HepG2 (cell line): Measurements from ENCODE around the gene MYH16.

ENCODE experiments used
- BRD4 ChIP-seq: sonication (generic); formaldehyde crosslinking; IDR thresholded peaks from 2 replicates; pipeline ENCODE4 v1.4.0; 2020; ENCODE audit warnings: missing genetic modification reagents
- CBX5 ChIP-seq: sonication (generic); formaldehyde crosslinking; IDR thresholded peaks from 2 replicates; pipeline ENCODE4 v1.4.0; 2020; ENCODE audit warnings: missing genetic modification reagents, borderline replicate concordance
- CTCF ChIP-seq: sonication (generic); formaldehyde crosslinking; IDR thresholded peaks from 2 replicates; pipeline ENCODE4 v1.5.0; 2020; ENCODE audit warnings: mild to moderate bottlenecking, missing genetic modification reagents, moderate library complexity
- ESRRA ChIP-seq: sonication (generic); formaldehyde crosslinking; IDR thresholded peaks from 2 replicates; pipeline ENCODE4 v1.5.1; 2020; ENCODE audit warnings: mild to moderate bottlenecking, low read depth, missing genetic modification reagents
- IKZF1 ChIP-seq: fragments of 450-650 bp; IDR thresholded peaks from 2 replicates; pipeline ENCODE4 v1.7.1; 2016
- MEIS2 ChIP-seq: sonication (generic); formaldehyde crosslinking; IDR thresholded peaks from 2 replicates; pipeline ENCODE4 v1.9.0; 2021; ENCODE audit warnings: mild to moderate bottlenecking, missing genetic modification reagents
- POLR2A ChIP-seq, 2 experiments: IDR thresholded peaks; 2 replicates each; pipeline ENCODE4 v1.6.1; 2011; ENCODE audit warnings: low read depth in 2 of 2, low read length in 2 of 2, mild to moderate bottlenecking in 1 of 2, moderate library complexity in 1 of 2; ENCODE audit not compliant: insufficient read depth in 1 of 2
- SMARCC2 ChIP-seq: fragments of 450-650 bp; IDR thresholded peaks from 2 replicates; pipeline ENCODE4 v1.6.1; 2017; ENCODE audit warnings: antibody characterized with exemption, mild to moderate bottlenecking
- ZBTB33 ChIP-seq: sonication (generic); formaldehyde crosslinking; IDR thresholded peaks from 2 replicates; pipeline ENCODE4 v1.4.0; 2020; ENCODE audit warnings: missing genetic modification reagents
- ZKSCAN1 ChIP-seq: fragments of 150-350 bp; IDR thresholded peaks from 2 replicates; pipeline ENCODE4 v1.6.1; 2014; ENCODE audit warnings: low read length
- ZNF282 ChIP-seq: fragments of 450-650 bp; IDR thresholded peaks from 2 replicates; pipeline ENCODE4 v1.6.1; 2018; ENCODE audit not compliant: partially characterized antibody
- ZNF552 ChIP-seq: sonication (generic); formaldehyde crosslinking; IDR thresholded peaks from 2 replicates; pipeline ENCODE4 v1.9.0; 2022; ENCODE audit warnings: missing genetic modification reagents, mild to moderate bottlenecking, borderline replicate concordance
- ZNF570 ChIP-seq: sonication (generic); formaldehyde crosslinking; IDR thresholded peaks from 2 replicates; pipeline ENCODE4 v1.4.0; 2020; ENCODE audit warnings: mild to moderate bottlenecking, missing genetic modification reagents, borderline replicate concordance
- TF ChIP-seq, protein P1 (sequence below): sonication (generic); formaldehyde crosslinking; IDR thresholded peaks from 2 replicates; pipeline ENCODE4 v1.4.0; 2020; ENCODE audit warnings: missing genetic modification reagents

- TF ChIP-seq ZNF552 (CRISPR knock-in tag), result no peak
- TF ChIP-seq MEIS2 (CRISPR knock-in tag), result no peak
- no peak for TF ChIP-seq CBX5
- TF ChIP-seq ESRRA, result no peak
- no peak for TF ChIP-seq POLR2A (IDR thresholded peaks at IDR 0.05; ENCODE audit: insufficient read depth in 1 of 2, low read depth in 2 of 2, low read length in 2 of 2)
- TF ChIP-seq CTCF, result no peak
- TF ChIP-seq ZNF282, result no peak
- no peak for TF ChIP-seq IKZF1
- TF ChIP-seq ZNF570 (CRISPR knock-in tag), result no peak
- no peak for TF ChIP-seq ZBTB33 (CRISPR knock-in tag)
- TF ChIP-seq, protein P1, sequence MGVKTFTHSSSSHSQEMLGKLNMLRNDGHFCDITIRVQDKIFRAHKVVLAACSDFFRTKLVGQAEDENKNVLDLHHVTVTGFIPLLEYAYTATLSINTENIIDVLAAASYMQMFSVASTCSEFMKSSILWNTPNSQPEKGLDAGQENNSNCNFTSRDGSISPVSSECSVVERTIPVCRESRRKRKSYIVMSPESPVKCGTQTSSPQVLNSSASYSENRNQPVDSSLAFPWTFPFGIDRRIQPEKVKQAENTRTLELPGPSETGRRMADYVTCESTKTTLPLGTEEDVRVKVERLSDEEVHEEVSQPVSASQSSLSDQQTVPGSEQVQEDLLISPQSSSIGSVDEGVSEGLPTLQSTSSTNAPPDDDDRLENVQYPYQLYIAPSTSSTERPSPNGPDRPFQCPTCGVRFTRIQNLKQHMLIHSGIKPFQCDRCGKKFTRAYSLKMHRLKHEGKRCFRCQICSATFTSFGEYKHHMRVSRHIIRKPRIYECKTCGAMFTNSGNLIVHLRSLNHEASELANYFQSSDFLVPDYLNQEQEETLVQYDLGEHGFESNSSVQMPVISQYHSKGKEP (CRISPR knock-in tag), result no peak
- no peak for TF ChIP-seq BRD4
- no peak for TF ChIP-seq SMARCC2
- no peak for TF ChIP-seq ZKSCAN1
These were observed 20.3 kb upstream of the MYH16 start for GRCh38 chr7:99252166-99252895.
